ENCODE measurements around the gene CCDC18.
A peak's percentile ranks its signal among the peaks of the same experiment; 100 is the strongest.
"Not testable (repeated sequence)": the region's sequence is repeated elsewhere in the genome, so short reads cannot be mapped to it uniquely, and the experiment has no call there.

CCDC18 gene

DNA sequence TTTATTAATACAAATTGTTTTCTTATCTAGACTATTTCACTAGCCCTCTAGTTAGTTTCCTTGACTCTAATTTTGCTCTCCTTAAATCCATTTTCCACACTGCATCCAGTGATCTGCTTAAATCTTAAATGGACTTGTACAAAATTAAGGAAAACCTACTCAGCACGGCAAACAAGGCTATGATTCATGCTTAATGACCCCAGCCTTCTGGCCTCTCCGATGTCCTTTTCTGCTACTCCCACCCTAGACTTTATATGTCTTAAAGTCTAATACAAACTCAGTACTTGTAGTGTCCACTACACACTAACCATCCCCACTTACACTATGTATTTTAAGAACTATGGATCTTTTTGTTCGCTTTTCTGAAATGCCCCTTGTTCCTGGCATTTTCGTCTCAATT is 2.5 kb upstream of the CCDC18 start:
- DNase-seq (ENCODE audit: low read depth) = no peak

DNA sequence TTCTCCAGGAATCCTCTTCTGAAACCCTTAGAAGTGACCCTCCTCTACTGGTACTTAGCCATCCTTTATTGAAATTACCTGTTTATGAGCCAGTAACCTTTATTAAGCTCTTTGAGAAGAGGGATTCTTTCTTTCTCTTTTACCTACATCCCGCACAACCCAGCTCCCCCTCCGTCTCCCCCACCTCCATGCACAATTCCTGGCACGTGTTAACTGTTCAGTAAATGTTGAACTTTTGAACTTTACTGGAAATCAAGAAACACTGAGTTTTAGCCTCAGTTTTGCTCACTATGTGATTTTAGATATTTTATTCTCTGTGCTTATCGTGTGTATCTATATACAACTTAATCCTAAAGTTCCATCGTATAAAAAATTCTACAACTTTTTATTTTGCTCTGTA is 2.1 kb upstream of the CCDC18 start:
- no peak for DNase-seq (ENCODE audit: low read depth)

DNA sequence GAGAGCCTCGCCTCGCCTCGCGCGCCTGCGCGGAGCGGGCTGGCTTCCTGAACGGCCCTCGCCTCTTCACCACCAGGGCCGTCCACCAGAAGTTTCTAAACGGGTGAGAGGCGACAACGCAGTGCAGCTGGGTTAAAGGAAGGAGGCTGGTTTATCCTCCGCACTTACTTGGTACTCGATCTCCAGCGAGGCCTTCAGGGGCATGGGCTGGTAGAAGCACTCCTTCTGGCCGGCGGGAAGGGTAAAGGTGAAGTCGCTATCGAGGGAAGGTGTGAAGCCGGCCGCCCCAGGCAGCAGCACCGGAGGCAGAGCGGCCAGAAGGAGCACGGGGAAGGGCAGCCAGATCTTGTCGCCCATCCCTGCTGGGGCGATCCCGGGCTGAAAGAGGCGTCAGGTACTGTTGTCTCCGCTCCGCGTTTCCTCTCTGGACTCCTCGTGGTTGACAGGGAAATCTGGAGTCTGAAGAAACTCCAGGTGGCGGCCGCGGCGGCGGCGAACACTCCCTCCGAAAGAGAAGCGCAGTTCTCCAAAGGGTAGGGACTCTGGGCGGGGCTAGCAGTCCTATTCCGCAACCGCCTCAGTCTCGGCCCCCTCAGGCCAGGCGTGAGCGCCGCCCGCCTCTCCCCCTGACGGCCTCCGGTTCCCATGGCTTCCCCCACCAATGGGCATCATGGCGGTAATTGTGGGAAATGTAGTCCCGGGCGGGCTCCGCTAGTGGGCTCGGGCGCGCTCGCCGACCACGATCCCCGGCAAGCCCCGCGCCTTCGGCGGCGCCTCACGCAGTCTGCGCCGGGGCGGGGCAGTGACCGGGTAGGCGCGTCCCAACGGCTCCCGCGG is 420 bp upstream of the CCDC18 start, which contains the start of gene TMED5:
TMED5 (minus strand) TSS at position 528 of the 837 bp plus-strand sequence; CDS start at position 357, 171 bp downstream.
- DNase-seq (ENCODE audit: low read depth) = peak; percentile 99

DNA sequence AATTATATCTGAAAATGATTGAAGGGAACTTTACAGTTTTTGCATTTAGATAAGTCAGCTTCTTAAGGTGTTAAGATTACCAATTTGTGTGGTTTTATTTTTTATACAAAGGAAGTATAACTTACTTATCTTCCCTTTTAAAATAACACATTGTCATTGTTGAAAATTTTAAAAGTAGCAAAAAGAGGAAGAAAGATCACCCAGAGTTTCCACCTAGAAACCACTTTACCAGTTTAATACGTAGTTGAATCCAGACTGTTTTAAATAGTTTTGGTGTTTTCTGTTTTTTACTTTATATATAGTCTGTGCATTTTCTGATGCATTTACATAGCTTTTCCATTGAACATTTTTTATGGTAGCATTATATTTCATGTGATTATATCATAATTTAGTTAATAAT is 6.1 kb downstream of the CCDC18 start:
- no peak for DNase-seq (ENCODE audit: low read depth)

DNA sequence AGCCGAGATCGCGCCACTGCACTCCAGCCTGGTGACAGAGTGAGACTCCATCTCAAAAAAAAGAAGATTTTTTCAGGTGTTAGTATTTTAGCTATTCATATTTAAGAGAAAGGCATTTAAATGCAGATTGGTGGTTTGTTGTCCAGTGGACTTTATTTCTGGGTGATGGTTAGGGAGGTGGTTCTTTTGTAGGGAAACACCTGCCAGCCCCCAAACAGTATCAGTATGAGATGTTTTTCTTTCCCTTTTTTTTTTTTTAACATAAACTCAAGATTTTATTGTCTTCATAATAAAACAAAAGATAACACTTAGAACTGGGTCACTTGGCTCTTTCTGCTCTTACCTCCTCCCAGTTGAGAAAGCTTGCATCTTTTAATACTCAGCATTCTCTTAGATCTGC is 9.9 kb downstream of the CCDC18 start:
- DNase-seq (ENCODE audit: low read depth) = no peak

DNA sequence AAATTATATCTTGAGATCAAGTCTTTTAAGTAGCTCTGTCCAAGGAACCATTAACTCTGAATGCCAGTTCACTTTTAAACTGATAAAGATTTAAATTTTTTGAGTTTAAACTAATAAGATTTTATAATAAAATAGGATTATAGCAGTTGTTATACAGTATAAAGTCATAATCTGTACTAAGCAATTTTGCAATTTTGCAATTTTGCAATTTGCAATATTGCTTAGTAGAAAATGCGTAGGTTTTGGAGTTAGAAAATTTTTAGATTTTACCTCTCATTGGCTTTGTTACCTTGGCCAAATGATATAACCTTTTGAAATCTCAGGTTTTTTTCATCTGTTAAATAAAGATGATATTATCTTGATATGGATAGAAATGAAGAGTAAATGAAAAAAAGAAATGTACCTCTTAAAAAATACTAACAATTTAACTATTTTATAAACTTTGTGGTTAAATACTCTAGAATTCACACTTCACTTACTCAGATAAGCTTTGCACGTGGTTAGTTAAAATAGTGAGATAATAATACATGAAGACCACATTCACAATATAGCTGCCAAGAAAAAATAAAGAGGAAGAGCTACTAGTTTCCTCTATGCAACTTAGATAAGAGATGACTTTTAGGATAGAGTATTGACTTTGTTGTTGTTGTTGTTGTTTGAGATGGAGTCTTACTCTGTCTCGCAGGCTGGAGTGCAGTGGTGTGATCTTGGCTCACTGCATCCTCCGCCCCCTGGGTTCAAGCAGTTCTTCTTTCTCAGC is 13.9 kb downstream of the CCDC18 start:
- no peak for DNase-seq (ENCODE audit: low read depth)

DNA sequence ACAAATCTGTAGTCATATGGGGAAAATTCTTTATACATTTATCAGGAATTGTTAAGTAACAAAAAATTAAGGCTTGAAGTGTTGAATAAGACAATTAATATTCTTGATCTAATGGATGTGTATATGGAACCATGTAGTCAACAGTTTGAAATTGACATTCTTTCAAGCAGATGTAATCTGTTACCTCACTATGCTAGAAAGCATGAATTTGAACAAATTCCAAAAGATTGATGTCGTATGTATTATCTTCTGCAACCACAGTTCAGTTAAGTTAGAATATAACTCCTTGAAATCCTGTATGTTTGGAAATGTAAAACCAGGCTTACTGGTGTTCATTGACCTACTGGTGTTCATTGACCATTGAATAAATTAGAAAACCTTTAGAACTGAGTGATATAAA is 16.1 kb downstream of the CCDC18 start:
- no peak for DNase-seq (ENCODE audit: low read depth)

DNA sequence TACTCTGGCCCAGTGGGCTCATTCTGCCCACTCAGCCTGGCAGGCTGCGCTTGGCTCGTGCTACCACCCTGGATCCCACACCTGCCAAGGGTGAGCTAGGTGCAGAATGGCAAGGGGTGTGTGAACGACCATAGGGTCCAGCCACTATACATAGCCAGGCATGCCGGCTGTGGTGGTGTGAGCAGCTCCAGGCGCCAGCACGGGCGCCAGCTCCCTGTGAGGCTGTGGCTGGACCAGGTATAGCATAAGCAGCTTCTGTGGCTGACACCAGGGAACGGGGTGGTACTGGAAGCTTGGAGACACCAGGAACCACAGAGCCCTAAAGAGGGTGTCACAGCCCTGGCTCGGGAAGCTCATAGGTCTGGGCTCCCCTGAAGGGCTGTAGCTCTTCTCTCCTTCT is 18.6 kb downstream of the CCDC18 start:
- DNase-seq (ENCODE audit: low read depth) = no peak

DNA sequence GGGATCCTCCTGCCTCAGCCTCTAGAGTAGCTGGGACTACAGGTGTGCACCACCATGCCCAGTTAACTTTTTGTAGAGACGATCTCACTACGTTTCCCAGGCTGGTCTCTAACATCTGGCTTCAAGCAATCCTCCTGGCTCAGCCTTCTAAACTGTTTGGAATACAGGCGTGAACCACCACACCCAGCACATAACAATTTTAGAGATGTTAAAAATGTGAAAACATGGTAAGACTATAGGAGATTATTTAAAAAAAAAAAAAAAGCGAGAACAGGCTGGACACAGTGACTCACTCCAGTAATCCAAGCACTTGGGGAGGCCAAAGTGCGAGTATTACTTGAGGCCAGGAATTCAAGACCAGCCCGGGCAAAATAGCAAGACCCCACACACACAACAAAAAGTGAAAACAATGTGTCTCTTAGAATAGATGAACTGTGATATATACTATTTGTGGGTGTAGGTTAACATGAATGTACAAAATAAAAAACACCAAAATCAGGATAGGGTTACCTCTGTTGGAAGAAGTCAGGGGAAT is 19.6 kb downstream of the CCDC18 start:
- no peak for DNase-seq (ENCODE audit: low read depth)

DNA sequence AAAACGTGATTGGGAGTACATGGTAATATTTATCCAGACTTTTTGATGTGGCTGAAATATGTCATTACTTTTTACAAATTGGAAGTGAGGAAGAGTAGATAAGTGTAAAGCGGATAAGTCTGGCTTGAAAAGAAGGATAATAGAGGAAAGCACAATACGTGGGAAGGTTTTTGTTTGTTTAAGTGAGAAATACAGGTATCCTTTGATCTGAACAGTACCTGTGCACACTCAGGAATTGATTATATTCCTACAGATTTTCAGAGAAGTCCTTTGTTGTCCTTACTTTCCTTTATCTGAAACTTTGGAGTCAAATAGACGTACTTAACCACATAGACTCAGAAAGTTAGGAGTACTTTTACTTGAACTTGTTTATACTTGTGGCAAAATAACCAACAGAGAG is 20.2 kb downstream of the CCDC18 start:
- DNase-seq (ENCODE audit: low read depth) = no peak

DNA sequence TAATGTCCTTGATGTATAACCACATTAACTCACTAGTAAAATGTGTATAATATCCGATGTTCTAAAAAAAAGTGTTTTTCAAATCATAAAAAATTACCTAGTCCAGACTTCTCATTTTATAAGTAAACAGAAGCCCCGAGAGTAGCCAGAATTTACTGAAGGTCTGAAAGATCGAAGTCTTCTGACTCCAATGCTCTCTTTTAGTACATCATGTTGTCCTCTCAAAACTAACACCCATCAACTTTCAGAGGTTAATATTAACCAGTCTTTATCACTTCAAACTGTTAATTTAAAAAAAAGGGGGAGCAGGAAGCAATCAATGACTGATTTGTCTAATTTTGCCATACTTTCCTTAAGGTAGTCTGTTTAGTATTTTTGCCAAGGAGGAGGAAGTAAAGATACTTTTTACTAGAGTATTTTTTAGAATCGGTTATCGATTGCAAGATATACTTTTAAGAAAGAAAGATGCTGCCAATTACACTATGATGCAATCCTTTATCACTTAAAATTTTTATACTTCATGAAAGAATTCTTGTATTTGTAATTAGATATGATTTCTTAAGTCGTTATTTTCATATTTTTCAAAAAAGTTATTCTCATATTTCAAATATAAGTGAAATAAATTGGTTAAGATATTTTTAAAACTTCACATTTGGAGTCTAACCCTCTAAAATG is 25.5 kb downstream of the CCDC18 start:
- no peak for DNase-seq (ENCODE audit: low read depth)

DNA sequence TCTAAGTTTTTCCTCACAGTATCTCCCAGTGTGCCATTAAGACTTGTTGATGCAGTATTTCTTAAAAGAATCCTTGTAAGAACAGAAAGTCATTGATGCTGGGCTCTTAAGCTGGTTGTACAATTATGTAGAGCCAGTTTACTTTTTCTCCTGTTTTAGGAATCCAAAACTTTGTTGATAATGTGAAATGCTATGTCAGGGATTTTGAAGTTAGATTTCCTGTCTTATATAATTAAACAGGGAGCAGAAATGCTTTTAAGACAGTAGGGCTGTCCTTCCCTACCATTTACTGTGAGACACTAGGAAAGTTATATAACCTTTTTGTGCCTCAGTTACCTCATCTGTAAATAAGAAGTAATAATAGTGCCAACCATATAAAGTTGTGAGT is 26.0 kb downstream of the CCDC18 start:
- no peak for DNase-seq (ENCODE audit: low read depth)

DNA sequence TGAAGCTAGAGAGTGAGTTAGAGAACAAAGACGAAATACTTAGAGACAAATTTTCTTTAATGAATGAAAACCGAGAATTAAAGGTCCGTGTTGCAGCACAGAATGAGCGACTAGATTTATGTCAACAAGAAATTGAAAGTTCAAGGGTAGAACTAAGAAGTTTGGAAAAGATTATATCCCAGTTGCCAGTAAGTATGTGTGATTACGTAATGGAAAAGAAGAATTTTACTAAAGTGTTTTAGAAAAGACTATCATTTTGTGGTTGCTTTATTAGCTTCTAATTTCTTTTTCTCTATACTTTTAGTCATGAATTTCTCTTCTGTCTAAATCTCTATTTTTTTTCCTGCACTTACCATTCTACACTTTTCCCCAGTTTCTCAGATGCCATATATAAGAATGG is 26.7 kb downstream of the CCDC18 start:
- DNase-seq (ENCODE audit: low read depth) = no peak

DNA sequence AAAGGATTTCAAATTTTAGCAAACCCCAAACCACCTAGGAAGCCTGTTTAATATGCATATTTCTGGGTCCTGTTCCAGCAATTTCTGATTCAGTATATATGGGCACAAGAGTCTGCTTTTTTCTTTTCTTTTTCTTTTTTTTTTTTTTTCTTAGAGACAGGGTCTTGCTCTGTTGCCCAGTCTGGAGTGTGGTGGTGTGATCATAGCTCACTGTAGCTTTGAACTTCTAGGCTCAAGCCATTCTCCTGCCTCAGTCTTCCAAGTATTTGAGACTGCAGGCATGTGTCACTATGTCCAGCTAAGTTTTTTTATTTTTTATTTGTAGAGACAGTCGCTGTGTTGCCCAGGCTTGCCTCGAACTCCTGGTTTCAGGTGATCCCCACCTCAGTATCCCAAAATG is 34.8 kb downstream of the CCDC18 start:
- DNase-seq (ENCODE audit: low read depth) = no peak

DNA sequence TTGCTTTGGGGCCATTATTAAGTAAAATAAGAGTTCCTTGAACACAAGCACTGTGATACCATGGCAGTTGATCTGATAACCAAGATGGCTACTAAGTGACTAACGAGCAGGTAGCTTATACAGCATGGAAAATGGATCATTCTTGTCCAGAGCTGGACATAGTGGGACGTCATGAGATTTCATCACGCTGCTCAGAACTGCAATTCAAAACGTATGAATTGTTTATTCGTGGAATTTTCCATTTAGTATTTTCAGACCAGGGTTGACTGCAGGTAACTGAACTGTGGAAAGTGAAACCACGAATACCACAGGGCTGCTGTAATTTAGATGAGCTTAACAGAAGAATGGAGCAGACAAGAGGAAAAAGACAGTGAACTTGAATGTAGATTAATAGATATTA is 38.9 kb downstream of the CCDC18 start:
- DNase-seq (ENCODE audit: low read depth) = no peak

DNA sequence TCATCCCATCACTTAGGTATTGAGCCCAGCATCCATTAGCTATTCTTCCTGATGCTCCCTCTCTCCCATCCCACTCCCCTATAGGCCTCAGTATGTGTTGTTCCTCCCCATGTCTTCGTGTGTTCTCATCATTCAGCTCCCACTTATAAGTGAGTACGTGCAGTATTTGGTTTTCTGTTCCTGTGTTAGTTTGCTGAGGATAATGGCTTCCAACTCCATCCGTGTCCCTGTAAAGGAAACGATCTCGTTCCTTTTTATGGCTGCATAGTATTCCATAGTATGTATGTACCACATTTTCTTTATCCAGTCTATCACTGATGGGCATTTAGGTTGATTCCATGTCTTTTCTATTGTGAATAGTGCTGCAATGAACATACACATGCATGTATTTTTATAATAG is 40.2 kb downstream of the CCDC18 start:
- not testable (repeated sequence) for DNase-seq (ENCODE audit: low read depth)

DNA sequence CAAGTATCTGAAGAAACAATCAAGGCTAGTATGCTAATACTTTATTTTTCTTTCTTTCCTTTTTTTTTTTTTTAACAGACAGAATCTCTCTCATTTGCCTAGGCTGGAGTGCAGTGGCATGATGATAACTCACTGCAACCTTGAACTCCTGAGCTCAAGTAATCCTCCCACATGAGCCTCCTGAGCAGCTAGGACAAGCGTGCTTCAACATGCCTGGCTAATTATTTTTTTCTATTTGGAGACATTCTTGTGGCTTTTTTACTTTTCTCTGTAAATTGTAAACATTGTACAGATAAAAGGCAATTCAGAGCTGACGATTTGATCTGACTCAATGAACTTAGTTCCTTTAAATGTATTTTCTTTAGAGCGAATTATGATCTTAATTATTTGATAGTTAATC is 41.4 kb downstream of the CCDC18 start:
- no peak for DNase-seq (ENCODE audit: low read depth)

DNA sequence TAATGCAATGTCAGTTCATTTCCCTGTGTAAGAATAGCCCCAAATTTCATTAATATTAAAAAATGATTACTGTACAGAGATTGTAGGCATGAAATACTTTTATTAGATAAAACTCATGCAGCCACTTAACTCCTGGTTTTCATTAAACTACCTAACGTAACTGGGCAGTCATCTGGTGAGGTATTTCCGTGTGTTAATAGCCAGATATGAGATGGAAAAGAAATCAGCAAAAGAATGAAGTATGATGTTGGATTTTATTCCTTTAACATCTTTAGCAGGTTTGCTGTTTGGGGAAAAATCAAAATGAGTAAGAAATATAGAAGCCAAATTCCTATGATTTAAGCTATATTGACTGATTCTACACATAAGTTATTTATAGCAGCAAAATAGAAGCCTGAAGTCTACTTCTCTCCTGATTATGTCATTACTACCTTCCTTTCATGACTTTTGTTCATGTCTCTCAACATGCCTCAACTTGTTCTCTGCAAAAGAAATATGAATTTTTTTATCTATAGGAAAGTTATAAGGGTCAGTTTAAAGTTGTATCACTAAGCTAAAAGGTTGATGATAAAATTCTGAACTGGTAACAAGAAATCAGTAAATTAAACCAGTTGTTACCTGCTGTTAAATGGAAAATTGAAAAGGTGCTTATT is 42.6 kb downstream of the CCDC18 start:
- DNase-seq (ENCODE audit: low read depth) = no peak

DNA sequence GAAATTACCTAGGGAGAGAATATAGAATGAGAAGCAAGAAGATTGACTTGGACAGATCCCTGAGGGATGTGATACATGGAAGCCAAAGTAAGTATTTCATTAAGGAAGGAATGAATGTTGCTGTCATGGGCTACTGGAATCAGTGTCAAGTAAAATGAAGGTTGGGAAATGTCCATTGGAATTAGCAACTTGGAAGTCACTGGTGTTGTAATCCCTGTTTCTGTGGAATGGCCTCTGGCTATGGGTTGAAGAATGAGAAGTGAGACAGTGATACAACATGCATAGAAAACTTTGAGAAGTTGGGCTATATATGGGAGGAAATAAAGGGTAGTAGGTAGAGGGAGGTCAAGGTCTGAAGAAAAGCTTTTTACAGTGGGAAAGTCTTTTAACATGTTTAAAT is 54.7 kb downstream of the CCDC18 start:
- DNase-seq (ENCODE audit: low read depth) = no peak

DNA sequence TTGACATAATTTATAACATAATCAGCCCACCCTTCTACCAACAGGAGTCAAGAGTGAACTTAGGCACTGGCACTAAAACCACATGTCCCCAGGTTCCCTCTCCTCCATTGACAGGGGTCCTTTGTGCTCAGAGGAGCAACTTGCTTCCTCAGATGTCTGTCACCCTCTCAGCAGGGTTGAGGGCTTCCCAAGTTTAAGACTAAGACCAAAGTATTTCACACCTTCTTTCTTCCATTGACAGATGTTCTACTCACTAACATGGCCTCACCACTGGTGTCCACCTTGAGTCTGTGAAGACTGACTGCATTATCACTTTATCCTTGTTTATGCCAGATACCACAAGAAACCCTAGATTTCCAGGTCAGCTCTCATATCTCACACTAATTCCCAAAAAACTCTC is 56.5 kb downstream of the CCDC18 start:
- no peak for DNase-seq (ENCODE audit: low read depth)

DNA sequence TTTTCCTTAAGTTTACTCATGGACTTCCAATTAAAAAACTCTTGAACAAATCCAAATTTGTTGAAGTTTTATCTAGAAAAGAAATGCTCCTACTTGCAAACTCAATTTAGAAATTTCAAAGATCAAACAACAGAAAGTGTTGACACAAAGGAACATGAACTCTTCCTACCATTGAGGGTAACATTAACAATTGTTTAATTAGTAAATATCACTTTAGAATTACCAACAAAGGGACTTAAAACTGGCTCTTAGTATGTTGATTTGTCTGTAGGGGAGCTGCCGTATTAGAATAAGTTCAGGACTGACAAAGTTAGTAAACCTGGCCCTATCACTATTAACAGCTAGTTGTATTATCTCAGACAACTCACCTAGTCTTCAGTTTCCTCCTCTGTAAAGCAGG is 57.9 kb downstream of the CCDC18 start:
- no peak for DNase-seq (ENCODE audit: low read depth)

DNA sequence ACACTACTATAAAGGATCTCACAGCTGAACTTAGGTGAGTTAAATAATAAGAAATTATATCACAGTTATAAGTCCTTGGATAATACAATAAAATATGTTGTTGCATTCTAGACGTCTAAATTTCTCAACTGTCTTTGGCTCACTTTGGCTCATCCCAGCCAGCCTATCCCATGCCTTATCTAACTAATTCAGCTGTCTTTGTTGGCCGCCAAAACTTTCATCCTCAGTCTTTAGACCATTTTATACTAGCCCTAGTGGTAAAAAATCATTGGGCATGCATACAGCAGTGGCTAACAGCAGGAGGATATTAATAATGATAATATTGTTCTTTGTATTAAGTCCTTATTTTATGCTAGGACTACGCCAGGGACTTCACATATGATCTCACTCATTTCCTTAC is 59.3 kb downstream of the CCDC18 start:
- no peak for DNase-seq (ENCODE audit: low read depth)

All from stromal cell of bone marrow (primary cell).